GM12878 (cell line): ENCODE measurements around the gene PIP5K1A. TPM values are rescaled to one million over a fixed set of nuclear protein-coding genes. Genes with fewer than 3 reads are reported as not detected.

ENCODE experiments used
- ATAC-seq: fragments of 200-7000 bp; cut with Tn5 transposase; 3 replicates; pipeline ENCODE4 v1.9.1; 2020; ENCODE audit warnings: mild to moderate bottlenecking, moderate library complexity
- BruUV-seq: library from RNA; stranded (reverse); fragments of 400-500 nt; replicated peaks from 2 replicates; lab custom pipeline; 2021; lab: Mats Ljungman, UMichigan
- CTCF ChIA-PET: fragments of 300-600 bp; sonication (Branson Sonifier 250); formaldehyde crosslinking; extraction: SDS; loops from one replicate; lab custom pipeline; 2021; ENCODE audit warnings: inconsistent platforms; lab: Yijun Ruan, JAX
- POLR2A ChIA-PET: fragments of 350-600 bp; formaldehyde crosslinking; extraction: SDS; loops from one replicate; lab custom pipeline; 2021; ENCODE audit warnings: inconsistent platforms; lab: Charles Lee
- RAD21 ChIA-PET: fragments of 300-600 bp; sonication (Branson Sonifier 250); formaldehyde crosslinking; loops from one replicate; lab custom pipeline; 2023; ENCODE audit warnings: antibody characterized with exemption; ENCODE audit not compliant: unreplicated experiment; lab: Charles Lee
- SMC1A ChIA-PET: fragments of 300-600 bp; sonication (Branson Sonifier 250); formaldehyde crosslinking; loops from one replicate; lab custom pipeline; 2023; ENCODE audit not compliant: unreplicated experiment, uncharacterized antibody; lab: Charles Lee
- DNase-seq: peaks from one replicate; pipeline ENCODE4 v3.0.0-alpha.2; 2011; ENCODE audit warnings: low read depth, low spot score
- FAIRE-seq: peaks from 3 replicates; lab custom pipeline; 2011; peaks lifted over from hg19 to GRCh38; lab: Jason Lieb, UNC
- H2AFZ ChIP-seq: 2 replicates; pipeline ENCODE4 v1.6.0; 2011; ENCODE audit warnings: low read depth, low read length, control low read depth; ENCODE audit not compliant: control insufficient read depth
- H3K27ac ChIP-seq: 2 replicates; pipeline ENCODE4 v1.5.1; 2011; ENCODE audit warnings: control low read depth; ENCODE audit not compliant: control insufficient read depth, insufficient read depth
- H3K27me3 ChIP-seq, 2 experiments: replicated peaks in 1 of 2; 2 replicates each; pipeline versions ENCODE4 v1.6.0 to v1.6.1; 2011; ENCODE audit warnings: low read length in 1 of 2; ENCODE audit not compliant: control insufficient read depth in 2 of 2, insufficient read depth in 2 of 2
- H3K36me3 ChIP-seq, 2 experiments: 2 replicates each; pipeline ENCODE4 v1.5.1; 2011; ENCODE audit warnings: low read length in 1 of 2; ENCODE audit not compliant: control insufficient read depth in 2 of 2, insufficient read depth in 2 of 2
- H3K4me1 ChIP-seq: 2 replicates; pipeline ENCODE4 v1.6.1; 2011; ENCODE audit warnings: mild to moderate bottlenecking, low read length, moderate library complexity, mixed read lengths; ENCODE audit not compliant: control insufficient read depth, insufficient read depth
- H3K4me2 ChIP-seq: 2 replicates; pipeline ENCODE4 v1.6.0; 2011; ENCODE audit warnings: control low read depth; ENCODE audit not compliant: control insufficient read depth, insufficient read depth
- H3K4me3 ChIP-seq: fragments of 200-600 bp; sonication (generic); 2 replicates; pipeline ENCODE4 v1.5.1; 2016
- H3K79me2 ChIP-seq: 2 replicates; pipeline ENCODE4 v1.6.0; 2011; ENCODE audit warnings: low read length; ENCODE audit not compliant: control insufficient read depth, insufficient read depth
- H3K9ac ChIP-seq: 2 replicates; pipeline ENCODE4 v1.8.0; 2011; ENCODE audit warnings: low read length, control low read depth, mixed read lengths; ENCODE audit not compliant: control insufficient read depth, insufficient read depth
- H3K9me3 ChIP-seq: replicated peaks from 3 replicates; pipeline ENCODE4 v1.5.1; 2011; ENCODE audit warnings: mild to moderate bottlenecking, low read length; ENCODE audit not compliant: control insufficient read depth, insufficient read depth
- H4K20me1 ChIP-seq: 2 replicates; pipeline ENCODE4 v1.6.0; 2011; ENCODE audit not compliant: control insufficient read depth, insufficient read depth
- DPF2 ChIP-seq: fragments of 450-650 bp; IDR thresholded peaks from 2 replicates; pipeline ENCODE4 v1.6.1; 2017; ENCODE audit warnings: mild to moderate bottlenecking
- WGBS: methylation state at CpG from one replicate; pipeline ENCODE4 v1.1.6; 2016; ENCODE audit warnings: low lambda C conversion rate; ENCODE audit not compliant: insufficient replicate concordance, insufficient coverage; ENCODE audit errors: missing lambda C conversion rate; 5-methylcytosine and 5-hydroxymethylcytosine counted together
- in situ Hi-C: fragments of 300-500 bp; cut with MboI; formaldehyde crosslinking; loops from 9 replicates; pipeline ENCODE4 v1.14.3; 2018; ENCODE audit warnings: mixed read lengths
- intact Hi-C: fragments of 100-400 bp; cut with micrococcal nuclease; formaldehyde crosslinking; loops from one replicate; pipeline ENCODE4 v1.14.2; 2022; ENCODE audit not compliant: unreplicated experiment
- polyA plus RNA-seq, 11 experiments: library from polyadenylated mRNA; depleted of rRNA in 4 of 11; unstranded in 6 of 11; stranded (reverse) in 5 of 11; fragments of >200 nt; fragmentation: Nextera tagmentation in 4 of 11; fragmentation: Illumina TruSeq in 1 of 11; extraction: Ambion mirVana in 4 of 11; extraction: Trizol in 1 of 11; gene quantifications; 1 replicate in 1 of 11; 2 replicates in 10 of 11; pipeline versions ENCODE4 v1.2.1 to v1.2.3, GENCODE V29; 2011 to 2016; ENCODE audit warnings: inconsistent platforms in 2 of 11, missing spikeins in 2 of 11, low read depth in 1 of 11
- total RNA-seq, 4 experiments: library from RNA; depleted of rRNA in 3 of 4; stranded (reverse); fragments of >200 nt in 3 of 4; fragmentation: Illumina TruSeq in 1 of 4; extraction: Trizol in 1 of 4; gene quantifications; 2 replicates each; pipeline versions ENCODE4 v1.2.1 to v1.2.3, GENCODE V29; 2013 to 2021
- TF ChIP-seq, protein P1 (sequence below), 3 experiments: IDR thresholded peaks in 2 of 3; conservative IDR thresholded peaks in 1 of 3; 2 replicates each; pipeline ENCODE4 v1.5.1; 2011; ENCODE audit warnings: low read depth in 3 of 3, low read length in 3 of 3, mild to moderate bottlenecking in 3 of 3, control low read depth in 2 of 3, moderate library complexity in 2 of 3, inconsistent platforms in 1 of 3, mixed read lengths in 1 of 3; ENCODE audit not compliant: control insufficient read depth in 2 of 3, insufficient read depth in 1 of 3; ENCODE audit errors: extremely low read depth in 1 of 3
- TF ChIP-seq, protein P2 (sequence below): fragments of 450-650 bp; IDR thresholded peaks from 2 replicates; pipeline ENCODE4 v1.6.1; 2017; ENCODE audit warnings: mild to moderate bottlenecking

The PIP5K1A gene
- total and polyA plus RNA-seq, 10 of the 15 experiments (the other 5 are each of a cell fraction or from before 2014, with no cell fraction given) = 4.5 to 114 (median 51.5) TPM

DNA sequence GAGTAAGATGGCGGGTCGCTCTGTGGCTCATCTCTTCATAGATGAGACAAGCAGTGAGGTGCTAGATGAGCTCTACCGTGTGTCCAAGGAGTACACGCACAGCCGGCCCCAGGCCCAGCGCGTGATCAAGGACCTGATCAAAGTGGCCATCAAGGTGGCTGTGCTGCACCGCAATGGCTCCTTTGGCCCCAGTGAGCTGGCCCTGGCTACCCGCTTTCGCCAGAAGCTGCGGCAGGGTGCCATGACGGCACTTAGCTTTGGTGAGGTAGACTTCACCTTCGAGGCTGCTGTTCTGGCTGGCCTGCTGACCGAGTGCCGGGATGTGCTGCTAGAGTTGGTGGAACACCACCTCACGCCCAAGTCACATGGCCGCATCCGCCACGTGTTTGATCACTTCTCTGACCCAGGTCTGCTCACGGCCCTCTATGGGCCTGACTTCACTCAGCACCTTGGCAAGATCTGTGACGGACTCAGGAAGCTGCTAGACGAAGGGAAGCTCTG is 39.6 kb upstream of the PIP5K1A start:
- ATAC-seq (no peak), FAIRE-seq (no peak), DNase-seq (no peak)
- SMC1A ChIA-PET = interaction anchor here (0.6 to 11.1 kb wide), 4 partner anchors 9 to 132 kb away, joined by 3 to 282 read pairs (median 4); no protein-coding TSS in a partner anchor
- Histone ChIP-seq H3K9ac (no peak overlapping the region), H3K27ac (peak overlapping the region; percentile 81), H3K4me3 (no peak overlapping the region), H3K4me2 (peak overlapping the region; percentile 81), H3K4me1 (peaks cover 30% of the 10 kb centered on the region), H4K20me1 (no peaks in the 10 kb centered on the region), H3K9me3 (no peaks in the 10 kb centered on the region), H3K79me2 (peaks cover 20% of the 10 kb centered on the region), H3K27me3 (no peaks in the 10 kb centered on the region), H2AFZ (no peak overlapping the region), H3K36me3 (peaks cover 5 to 6% of the 10 kb centered on the region in 2 experiments)
- in situ Hi-C loops = loop anchor here (5.0 kb wide), 2 partner anchors 62 to 136 kb away; no protein-coding TSS in a partner anchor
- intact Hi-C loops = no loop called here
- RAD21 ChIA-PET = interaction anchor here (0.9 to 8.7 kb wide), 6 partner anchors 9 to 134 kb away, joined by 3 to 198 read pairs (median 11); partner anchors contain the start of gene VPS72
- BruUV-seq = no TSS peak
- CTCF ChIA-PET = interaction anchor here (1.0 to 8.4 kb wide), 5 partner anchors 28 to 135 kb away, joined by 3 to 353 read pairs (median 6); partner anchors contain the start of gene MLLT11
- WGBS = 97% methylated on average over 22 of the region's 22 CpGs
- TF ChIP-seq, protein P1, sequence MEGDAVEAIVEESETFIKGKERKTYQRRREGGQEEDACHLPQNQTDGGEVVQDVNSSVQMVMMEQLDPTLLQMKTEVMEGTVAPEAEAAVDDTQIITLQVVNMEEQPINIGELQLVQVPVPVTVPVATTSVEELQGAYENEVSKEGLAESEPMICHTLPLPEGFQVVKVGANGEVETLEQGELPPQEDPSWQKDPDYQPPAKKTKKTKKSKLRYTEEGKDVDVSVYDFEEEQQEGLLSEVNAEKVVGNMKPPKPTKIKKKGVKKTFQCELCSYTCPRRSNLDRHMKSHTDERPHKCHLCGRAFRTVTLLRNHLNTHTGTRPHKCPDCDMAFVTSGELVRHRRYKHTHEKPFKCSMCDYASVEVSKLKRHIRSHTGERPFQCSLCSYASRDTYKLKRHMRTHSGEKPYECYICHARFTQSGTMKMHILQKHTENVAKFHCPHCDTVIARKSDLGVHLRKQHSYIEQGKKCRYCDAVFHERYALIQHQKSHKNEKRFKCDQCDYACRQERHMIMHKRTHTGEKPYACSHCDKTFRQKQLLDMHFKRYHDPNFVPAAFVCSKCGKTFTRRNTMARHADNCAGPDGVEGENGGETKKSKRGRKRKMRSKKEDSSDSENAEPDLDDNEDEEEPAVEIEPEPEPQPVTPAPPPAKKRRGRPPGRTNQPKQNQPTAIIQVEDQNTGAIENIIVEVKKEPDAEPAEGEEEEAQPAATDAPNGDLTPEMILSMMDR (IDR thresholded peaks at IDR 0.05 in 2 of 3, conservative IDR thresholded peaks at IDR 0.05 in 1 of 3; ENCODE audit: control insufficient read depth in 2 of 3, extremely low read depth in 1 of 3, insufficient read depth in 1 of 3, low read depth in 3 of 3, low read length in 3 of 3) = 0 out of 6 replicates have a peak, but pooled peaks of 1 of the 3 experiments have one; percentile 2
- TF ChIP-seq DPF2 = no peak
- TF ChIP-seq, protein P2, sequence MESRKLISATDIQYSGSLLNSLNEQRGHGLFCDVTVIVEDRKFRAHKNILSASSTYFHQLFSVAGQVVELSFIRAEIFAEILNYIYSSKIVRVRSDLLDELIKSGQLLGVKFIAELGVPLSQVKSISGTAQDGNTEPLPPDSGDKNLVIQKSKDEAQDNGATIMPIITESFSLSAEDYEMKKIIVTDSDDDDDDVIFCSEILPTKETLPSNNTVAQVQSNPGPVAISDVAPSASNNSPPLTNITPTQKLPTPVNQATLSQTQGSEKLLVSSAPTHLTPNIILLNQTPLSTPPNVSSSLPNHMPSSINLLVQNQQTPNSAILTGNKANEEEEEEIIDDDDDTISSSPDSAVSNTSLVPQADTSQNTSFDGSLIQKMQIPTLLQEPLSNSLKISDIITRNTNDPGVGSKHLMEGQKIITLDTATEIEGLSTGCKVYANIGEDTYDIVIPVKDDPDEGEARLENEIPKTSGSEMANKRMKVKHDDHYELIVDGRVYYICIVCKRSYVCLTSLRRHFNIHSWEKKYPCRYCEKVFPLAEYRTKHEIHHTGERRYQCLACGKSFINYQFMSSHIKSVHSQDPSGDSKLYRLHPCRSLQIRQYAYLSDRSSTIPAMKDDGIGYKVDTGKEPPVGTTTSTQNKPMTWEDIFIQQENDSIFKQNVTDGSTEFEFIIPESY = 0 out of 2 replicates have a peak, but pooled peaks have one; percentile 37
- POLR2A ChIA-PET = interaction anchor here (0.7 to 1.0 kb wide), 2 partner anchors 31 to 306 kb away, joined by 3 to 5 read pairs; partner anchors contain the start of gene VPS72
